Measurements from ENCODE around the gene HDAC4. TPM values are rescaled to one million over a fixed set of nuclear protein-coding genes. Genes with fewer than 3 reads are reported as not detected.

HDAC4 gene
- total RNA-seq, 4 donors from 2014 or later, result 24.8 to 82.9 (median 41.3) TPM

GRCh38 chr2:239220341-239220740 lies 180.5 kb downstream of the HDAC4 start:
- no peak for TF ChIP-seq CTCF (IDR thresholded peaks at IDR 0.05; ENCODE audit: low read depth)

DNA sequence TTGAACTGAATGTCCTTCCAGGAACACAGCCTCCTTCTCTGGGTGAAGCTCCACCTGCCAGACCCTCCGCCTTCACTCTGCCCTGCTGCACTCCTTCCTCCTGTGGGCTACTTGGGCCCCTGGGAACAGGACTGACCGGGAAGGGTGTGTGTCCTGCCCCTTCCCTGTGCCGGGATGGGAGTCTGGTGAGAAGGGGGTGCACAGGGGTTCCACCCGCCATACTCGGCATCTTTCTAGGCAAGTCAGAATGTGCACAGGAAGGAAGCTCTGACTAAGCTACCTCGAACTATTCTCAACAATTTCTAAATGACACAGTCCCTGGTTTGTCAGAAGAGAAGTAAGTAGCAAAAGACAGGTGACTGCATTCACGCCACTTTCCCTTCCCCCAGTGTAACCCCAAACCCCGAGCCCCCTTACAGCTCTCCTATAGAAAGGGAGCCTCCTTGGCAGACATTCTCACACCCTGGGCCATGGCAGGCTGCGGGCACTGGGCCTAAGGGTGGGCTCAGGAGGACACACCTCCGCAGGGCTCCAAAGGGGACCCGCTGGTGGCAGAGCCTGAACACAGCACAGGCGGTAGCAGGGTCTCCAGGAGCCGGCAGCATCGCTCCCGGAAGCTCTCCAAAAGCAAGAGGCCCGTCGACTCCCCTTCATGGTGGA lies 184.1 kb downstream of the HDAC4 start:
- TF ChIP-seq CTCF (IDR thresholded peaks at IDR 0.05; ENCODE audit: low read depth), result no peak

DNA sequence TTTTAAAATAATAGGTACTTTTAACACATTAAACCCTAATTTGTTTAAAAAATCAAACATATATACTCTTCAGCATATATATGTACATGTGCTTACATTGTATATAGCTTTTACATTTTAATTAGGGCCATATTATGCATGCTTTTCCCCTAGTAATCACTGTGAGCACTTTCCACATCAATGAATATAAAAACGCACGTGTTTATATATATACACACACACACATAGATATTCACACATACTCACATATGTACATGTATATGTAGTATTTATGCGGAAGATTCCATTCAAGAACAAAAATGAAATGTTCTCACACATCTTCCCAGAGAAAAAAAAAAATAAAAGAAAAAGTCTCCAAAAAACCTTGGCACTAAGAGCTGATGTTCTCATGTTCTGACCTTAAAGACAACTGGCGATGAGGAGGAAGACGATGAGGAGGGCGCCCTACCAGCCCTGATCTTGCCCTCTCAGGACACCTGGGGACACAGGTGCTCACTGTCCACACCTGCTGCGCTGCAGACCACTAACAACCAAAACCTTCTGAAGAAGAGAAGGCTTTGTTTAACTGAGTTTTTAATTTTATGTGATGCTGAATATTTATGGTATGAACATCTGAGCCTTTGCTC lies 184.7 kb downstream of the HDAC4 start:
- TF ChIP-seq CTCF (IDR thresholded peaks at IDR 0.05; ENCODE audit: low read depth), result no peak

DNA sequence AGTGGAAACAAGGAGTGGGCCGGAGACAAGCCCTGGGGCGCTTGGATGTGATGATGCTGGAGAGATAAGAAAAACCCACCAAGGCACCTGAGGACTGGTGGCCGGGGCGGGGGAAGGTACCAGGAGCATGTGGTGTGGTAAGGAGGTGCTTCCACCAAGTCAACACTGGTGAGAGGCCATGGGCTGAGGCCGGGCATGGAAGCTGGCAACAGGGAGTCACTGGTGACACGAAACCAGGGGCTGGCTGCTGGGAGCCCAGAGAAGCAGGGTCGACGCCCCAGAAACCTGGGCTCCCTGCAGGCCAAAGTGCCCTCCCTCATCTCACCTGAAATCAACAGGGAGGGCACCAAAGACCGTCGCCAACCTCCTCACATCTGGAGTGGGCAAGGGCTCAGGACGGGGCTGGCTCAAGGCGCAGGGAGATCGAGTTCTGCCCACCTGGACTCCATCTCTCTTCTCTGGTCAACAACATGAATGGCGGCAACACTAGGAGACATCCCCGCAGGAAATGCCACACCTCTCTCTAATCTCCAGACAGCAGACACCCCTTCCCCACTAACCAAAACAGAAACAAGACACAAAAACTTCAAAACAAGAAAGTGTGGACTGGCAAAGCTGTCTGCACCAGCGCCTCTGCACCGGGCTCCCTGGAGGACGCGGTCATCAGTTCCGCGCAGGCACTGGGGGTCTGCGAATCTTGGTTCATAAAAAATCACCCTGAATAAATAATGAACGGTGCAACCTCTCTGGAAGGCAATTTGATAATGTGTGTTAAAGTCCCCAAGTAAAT lies 185.5 kb downstream of the HDAC4 start:
- TF ChIP-seq CTCF (IDR thresholded peaks at IDR 0.05; ENCODE audit: low read depth), result no peak

- TF ChIP-seq CTCF (IDR thresholded peaks at IDR 0.05; ENCODE audit: low read depth), result no peak
Measured at GRCh38 chr2:239214725-239215124, 186.1 kb downstream of the HDAC4 start.

- TF ChIP-seq CTCF (IDR thresholded peaks at IDR 0.05; ENCODE audit: low read depth), result no peak
Measured at GRCh38 chr2:239213643-239214101, 187.1 kb downstream of the HDAC4 start.

All from subcutaneous adipose tissue (tissue), 4 donors.